Activated CD4-positive, alpha-beta T cell treated with anti-CD3 and anti-CD28 coated beads, Interleukin-2, amount 50 U/mL, for 4 hours (primary cell): ENCODE results near the gene IDNK.
A peak's percentile ranks its signal among the peaks of the same experiment; 100 is the strongest.
"Not testable (repeated sequence)": the region's sequence is repeated elsewhere in the genome, so short reads cannot be mapped to it uniquely, and the experiment has no call there.

ENCODE experiments used
- DNase-seq, 2 experiments: peaks; one replicate each; pipeline ENCODE4 v3.0.0-alpha.2; 2020

Gene IDNK

DNA sequence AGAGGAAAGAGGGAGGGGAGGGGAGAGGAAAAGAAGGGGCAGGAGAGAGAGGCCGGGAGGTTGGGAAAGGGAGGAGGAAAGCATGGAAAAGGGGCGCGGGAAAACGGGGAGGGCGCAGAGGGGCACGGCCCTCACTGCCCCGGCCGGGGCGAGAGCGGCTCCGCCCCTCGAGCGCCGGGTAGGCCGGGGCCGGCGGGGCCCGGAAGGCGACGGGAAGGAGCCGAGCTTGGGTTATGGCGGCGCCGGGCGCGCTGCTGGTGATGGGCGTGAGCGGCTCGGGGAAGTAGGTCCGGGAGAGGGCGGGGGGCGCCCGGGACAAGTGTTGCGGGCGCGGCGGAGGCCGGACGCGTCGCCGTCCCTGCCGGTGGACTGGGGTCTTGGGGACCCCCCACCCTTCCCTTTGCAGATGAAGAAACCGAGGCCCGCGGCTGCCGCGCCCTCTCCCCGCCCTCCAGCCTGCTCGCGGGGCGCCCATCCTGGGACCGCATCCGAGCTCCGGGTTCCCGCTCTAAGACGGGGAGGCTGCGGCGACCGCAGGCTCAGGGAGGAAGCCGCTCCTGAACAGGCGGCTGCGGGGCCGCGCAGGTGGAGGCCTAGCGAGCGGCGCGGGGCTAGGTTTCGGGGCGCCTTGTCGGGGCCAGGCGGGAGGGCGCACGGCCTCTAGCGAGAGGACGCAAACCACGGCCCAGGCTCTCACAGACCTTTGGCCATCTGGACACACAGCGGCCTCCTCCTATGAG lies at the start of gene IDNK:
TSS of gene IDNK (plus strand) at position 205 of the 740 bp plus-strand sequence. CDS start at position 234, 29 bp downstream.
- DNase-seq = peak in 1 of 2 experiments; percentile 44

DNA sequence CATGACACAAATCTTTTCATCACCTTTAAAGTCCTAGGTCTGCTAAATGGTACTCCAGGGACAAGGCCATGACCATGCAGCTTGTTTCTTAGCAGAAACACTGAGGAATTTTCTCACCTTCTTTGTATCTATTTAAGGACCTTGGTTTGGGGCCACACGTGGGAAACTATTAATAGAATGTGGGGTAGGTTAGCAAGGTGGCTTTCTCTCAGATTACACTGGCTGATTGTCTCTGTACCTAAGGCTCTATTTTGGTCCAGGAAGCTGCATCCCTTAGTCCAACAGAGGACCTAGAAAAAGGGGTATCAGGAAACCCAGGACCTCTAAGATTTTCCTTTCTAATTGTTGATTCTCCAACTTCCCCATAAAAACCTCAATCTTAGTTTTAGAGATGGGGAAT lies 48.5 kb upstream of the IDNK start:
- DNase-seq = no peak

DNA sequence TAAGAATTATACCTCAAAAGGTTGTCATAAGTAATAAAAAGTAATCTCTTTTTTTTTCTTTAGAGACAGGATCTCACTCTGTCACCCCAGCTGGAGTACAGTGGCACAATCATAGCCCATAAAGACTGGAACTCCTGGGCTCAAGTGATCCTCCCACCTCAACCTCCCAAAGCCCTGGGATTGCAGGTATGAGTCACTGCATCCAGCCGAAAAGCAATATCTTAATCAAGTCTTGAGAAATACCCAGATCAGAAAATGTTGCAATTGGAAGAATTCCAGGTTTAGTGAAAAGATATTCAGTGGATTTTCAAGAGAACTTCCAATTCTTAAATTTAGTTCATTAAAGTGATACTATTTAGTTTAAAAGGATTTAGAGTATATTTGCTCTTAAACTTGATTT lies 40.9 kb upstream of the IDNK start:
- DNase-seq = no peak

DNA sequence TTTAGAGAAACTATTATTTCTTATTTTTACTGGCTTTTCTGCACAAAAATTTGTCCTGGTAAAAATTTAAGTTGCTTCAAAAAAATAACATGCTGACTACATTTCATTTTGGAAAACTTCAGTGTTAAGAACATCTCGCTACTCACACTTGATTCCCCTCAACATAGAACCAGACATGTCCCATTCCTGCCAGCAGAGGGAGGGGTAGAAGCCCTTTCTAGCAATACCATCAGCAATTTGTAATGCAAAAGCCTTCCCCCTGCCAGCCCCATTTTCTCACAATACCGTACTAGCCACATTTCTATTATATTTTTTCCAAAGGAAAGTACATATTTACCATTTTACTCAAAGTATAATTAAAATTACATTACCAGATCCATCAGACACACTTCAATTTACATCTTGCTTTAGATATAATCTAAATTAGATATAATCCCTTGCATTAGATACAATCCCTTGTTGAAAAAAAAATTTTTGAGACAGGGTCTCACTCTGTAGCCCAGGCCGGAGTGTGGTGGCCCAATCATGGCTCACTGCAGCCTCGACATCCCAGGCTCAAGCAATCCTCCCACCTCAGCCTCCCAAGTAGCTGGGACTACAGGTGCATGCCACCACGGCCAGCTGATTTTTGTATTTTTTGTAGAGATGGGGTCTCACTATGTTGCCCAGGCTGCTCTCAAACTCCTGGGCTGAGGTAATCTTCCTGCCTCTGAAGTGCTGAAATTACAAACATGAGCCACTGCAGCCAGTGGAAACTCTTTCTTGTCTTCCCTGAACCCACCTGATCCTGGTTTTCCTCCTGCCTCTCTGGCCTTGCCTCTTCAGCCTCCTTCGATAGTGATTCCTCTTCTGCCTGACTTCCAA lies 39.6 kb upstream of the IDNK start:
- DNase-seq = peak; percentile 5 to 8

DNA sequence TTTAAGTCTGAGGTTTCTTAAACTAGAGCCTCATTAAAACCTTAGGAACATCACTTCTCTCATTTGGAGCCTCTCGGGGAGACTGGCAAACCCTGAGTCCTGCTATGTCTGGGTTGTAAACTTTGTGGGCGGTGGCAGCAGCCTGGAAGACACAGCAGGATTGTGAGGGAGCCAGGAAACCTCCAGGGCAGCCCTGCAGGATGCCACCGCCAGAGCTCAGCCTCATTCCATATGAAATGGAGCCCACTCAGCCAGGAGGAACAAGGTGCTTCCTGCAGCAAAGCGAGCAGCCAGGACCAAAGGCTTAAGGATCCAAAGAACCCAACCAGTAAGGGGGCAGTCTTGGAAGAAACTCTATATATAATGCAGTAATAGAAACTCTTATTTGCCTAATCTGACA lies 37.9 kb upstream of the IDNK start:
- DNase-seq = no peak

DNA sequence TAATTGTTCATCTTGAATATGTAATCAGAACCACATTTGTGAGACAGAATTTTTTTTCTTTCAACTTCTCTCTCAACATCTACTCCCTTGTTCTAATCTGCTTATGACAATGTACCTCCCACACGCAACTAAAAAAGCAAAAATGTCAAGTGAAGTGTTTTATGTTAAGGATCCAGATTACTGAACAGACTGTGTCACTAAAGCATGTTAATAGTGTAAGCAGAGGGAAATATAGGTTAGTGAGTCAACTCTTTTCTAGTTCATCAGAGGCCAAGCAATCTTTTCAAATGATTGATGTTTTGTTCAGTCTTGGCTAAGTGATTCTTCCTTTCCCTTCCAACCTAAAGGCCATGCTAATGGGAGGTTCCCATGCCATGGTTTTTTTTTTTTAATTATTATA lies 34.7 kb upstream of the IDNK start:
- no peak for DNase-seq

DNA sequence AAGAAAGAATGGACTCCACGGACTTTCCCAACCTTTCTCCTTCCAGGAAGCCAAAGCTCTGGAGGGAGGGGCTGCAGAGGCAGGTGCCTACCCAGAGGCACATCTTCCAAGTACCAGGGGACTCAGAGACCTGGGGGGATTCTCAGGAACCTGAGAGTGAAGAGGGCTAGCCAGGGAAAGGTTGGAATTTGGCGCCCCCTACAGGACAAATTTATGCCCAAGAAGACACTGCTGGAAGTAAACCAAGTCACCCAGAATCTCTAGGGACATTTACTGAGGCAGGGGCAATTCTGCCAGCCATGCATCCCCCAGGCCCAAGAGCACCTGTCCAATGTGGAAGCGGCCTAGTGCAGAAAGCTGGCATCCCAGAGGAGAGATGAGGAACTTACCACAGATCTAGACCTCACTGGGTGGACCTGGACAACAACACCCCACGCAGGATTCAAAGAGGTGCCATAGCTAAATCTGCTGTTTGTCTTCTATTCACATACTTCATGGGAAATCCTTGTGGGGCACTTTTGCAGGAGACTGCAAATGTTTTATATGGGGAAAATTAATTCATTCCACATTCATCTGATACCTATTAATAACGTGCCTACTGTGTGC lies 25.9 kb upstream of the IDNK start:
- peak in 1 of 2 experiments; percentile 12 for DNase-seq

DNA sequence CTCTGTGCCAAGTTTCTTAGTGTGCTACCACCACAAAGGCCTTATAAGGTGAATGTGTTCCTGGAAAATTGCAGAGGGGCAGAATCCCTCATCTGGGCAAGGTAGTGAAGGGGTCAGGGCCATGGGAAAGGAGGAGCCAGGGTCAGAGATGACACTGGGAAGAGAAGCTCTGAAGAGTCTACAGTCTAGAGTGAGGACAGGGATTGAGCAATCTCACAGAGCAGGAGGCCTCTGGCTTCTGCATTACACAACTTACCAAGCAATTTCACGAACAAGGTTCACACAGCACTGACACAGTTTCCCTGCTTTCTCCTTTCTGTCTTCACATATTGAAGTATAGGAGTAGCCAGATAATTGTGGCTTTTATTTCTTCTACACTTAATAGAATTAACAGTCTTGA lies 24.5 kb upstream of the IDNK start:
- DNase-seq = no peak

DNA sequence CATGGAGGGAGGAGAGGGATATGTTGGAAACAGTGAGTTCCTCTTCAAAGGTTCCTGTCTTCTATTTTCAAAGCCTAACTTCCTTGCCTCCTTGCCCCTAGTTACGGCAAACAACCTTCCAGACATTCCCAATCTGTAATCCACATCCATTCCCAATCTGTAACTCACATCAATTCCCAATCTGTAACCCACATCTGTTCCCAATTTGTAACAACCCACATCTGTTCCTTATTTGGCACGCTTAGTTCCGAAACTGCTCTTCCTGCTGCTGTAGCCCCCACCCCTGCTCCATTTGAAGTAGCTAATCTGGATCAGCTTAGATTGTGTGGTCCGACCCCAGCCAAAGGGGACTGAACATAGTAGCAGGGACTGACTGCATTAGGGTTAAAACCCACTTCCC lies 23.9 kb upstream of the IDNK start:
- no peak for DNase-seq

DNA sequence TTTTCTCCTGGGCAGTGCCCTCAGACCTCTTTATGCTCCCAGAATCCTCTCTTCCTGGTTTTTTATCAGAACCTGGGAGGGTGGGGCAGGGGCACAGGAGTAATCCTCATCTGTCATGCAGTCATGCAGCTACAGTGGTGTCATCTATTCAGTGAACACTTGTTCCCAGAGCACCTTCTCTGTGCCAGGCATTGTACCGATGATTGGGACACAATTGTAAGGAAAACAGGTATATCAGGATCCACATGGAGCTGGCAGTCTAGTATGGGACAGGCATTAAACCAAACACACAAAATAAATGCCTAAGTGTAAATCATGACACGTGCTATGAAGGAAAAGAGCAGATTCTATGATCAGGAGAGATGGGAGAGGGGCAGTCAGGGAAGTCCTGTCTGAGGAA lies 21.5 kb upstream of the IDNK start:
- no peak for DNase-seq

DNA sequence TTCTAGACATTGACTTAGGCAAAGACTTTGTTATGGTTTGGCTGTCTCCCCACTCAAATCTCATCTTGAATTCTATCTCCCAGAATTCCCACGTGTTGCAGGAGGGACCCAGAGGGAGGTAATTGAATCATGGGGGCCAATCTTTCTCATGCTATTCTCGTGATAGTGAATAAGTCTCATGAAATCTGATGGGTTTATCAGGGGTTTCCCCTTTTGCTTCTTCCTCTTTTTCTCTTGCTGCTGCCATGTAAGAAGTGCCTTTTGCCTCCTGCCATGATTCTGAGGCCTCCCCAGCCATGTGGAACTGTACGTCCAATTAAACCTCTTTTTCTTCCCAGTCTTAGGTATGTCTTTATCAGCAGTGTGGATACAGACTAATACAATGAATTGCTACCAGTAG lies 15.3 kb upstream of the IDNK start:
- not testable (repeated sequence) for DNase-seq

DNA sequence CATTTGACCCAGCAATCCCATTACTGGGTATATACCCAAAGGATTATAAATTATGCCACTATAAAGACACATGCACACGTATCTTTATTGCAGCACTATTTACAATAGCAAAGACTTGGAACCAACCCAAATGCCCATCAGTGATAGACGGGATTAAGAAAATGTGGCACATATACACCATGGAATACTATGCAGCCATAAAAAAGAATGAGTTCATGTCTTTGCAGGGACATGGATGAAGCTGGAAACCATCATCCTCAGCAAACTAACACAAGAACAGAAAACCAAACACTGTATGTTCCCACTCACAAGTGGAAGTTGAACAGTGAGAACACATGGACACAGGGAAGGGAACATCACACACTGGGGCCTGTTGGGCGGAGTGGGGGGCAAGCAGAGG lies 9.6 kb upstream of the IDNK start:
- not testable (repeated sequence) for DNase-seq

DNA sequence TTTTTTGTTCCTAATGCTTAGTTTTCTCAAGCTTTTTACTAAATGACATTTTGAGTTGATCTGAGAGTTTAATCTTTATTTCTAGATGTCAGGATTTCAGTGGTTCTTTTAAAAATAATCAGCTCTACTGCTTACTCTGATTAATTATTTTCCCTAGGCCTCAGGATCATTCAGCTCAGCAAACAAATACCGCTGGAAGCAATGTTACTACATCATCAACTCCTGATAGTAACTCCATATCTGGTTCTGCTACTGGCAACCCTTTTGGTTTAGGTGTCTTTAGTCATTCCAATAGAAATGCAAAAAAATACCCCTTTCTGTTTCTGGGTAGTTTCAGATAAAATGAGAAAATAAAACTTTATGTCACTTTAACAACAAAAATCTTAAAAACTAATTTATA lies 5.6 kb upstream of the IDNK start:
- no peak for DNase-seq

DNA sequence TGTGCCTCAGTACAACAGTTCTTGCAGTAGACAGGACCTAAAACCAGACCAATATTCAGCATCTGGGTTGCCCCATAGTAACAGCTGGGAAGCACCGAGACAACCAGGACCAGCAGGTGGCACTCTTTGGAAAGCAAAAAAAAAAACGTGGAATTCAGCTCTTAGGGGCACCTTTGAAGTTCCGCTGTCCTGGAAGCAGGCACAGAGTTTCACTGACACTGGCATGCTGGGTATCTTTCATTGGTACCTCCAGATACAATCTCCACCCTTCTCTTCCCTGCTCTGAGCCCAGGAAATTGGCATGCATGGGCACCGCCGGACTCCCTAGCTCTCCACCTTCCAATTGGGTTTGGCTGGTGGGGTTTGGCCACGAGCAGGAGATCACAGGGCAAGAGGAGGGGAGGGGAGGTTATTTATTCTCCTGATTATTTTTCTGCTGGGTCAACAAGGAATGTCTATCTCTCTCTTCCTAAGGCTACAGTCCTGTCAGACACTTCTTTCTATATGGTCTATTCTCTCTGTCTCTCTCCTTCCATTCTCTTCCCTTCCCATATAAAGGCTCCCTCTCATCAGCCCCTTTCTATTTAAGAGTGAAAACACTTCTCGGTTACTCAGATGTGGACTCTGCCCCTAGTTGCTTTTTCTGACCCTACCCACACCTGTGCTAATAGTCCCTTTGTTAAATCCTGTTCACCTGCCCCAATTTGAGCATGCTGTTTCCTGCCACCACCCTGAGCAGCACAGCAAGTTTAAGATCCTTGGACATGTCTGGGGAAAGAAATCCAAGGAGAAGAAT lies 1.9 kb upstream of the IDNK start:
- peak; percentile 12 to 37 for DNase-seq

DNA sequence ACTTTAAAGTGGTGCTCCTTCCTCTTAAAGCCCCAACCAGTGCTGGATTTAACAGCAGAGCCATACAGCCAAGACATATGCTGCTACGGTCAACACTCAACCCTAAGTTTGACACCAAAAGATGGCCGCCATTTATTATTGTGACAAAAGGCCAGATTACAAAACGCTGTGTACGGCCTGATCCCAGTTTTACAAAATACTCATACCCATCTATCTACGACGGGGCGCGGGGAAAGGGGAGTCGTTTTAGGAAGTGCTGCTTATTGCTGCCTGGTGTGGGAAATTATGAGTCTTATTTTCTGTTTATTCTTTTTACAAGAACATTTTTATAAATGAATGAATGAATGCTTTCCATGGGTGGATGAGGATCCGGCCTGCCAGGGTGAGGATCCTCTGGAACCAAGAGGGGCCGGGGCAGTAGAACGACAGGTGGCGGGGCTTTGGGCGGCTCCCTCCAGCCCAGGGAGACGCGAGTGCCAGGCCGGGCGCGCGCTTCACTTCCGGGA lies 457 bp upstream of the IDNK start:
- peak in 1 of 2 experiments; percentile 47 for DNase-seq

DNA sequence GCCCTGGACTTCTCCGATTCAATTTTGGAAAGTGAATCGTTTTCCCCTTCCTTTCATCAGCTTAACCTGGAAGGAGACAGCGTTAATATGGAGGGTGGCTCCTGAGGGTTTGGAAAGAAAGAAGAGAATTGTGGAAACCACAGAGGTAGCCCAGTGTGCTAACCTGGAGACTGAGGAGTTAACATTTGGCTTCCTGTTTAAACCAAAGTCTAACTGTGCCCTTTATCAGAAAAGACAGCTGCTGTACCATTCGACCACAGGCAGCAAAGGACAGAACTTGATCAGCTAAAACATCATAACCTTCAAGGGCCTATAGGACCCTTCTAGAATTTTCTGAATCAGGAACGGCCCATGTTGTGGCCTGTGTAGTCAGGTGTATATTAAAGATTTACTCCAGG lies 735 bp downstream of the IDNK start:
- DNase-seq = no peak

DNA sequence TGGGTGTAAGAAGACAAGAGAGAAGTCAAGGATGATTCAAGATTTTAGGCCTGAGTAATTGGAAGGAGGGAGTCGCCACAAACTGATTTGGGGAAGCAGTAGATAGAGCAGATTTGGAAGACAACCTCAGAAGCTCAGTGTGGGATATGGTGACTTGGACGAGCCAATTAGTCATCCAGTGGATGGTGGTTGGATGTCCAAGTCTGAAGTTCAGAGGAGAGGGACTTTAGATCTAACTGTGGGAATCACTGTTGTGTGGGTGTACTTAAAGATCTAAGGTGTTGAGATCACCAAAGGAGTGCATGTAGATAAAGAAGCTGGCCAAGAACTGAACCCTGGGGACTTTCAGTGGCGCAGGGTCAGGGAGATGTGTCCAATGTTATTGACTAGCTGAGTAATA lies 2.2 kb downstream of the IDNK start:
- DNase-seq = no peak

DNA sequence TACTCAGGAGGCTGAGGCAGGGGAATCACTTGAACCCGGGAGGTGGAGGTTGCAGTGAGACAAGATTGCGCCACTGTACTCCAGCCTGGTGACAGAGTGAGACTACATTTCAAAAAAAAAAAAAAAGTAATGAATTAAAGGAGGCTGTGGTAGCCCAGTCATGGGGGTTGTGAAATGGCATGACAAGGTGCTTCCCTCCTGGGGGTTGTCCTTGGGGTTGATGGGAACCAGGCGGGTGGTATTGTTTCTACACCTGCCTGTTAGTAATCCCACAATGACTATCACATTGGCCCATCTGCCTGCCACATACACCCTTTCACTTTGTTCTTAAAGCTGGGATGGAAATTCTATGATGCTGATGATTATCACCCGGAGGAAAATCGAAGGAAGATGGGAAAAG lies 5.6 kb downstream of the IDNK start:
- no peak for DNase-seq

DNA sequence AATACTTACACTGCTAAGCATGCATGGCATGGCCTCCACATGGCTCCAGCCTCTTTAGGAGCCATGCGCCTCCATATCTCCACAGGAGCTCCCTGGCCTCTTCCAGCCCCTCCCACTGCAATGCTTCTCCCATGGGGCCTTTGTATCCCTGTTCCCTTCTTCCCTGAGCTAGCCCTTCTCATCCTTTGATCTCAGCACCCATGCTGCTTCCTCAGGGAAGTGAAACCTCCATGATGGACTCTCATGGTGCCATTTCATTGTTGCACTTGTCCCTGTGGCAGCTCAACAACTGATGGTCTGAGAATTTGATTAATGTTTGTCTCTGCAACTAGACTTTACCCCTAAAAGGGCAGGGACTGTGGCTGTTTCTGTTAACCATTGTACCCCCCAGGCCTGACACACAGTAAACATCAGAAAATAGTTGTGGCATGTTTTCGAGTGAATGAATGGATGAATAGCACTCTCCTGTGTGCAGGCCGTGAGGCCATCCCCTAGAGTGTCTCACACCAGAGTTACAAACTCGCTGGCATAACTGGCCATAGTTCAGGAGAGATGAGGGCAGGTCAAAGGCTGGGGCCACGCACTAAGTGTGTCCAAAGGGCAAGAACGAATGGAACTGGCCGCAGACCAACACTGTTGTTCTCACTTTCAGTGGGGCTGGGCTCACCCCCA lies 6.6 kb downstream of the IDNK start:
- DNase-seq = no peak

DNA sequence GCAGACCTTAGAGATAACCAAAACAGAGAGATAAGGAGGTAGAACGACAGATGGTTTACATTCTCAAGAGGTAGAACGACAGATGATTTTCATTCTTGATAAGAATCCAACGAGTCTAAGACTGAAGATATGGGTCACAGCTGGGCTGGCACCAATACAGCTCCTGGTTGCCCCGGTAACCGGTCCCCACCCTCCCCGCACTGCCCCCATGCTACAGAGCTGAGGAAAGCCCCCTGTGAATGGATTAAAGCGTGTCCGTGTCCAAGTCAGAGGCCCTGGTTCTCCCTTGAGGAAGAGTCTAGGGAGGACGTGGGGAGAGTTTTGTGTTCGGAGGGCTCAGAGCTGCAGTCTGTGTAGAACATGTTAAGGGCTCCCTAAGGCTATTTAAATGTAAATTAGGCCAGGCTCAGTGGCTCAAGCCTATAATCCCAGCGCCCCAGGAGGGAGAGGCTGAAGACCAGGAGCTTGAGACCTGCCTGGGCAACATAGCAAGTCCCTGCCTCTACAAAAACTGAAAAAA lies 8.1 kb downstream of the IDNK start:
- DNase-seq = no peak

DNA sequence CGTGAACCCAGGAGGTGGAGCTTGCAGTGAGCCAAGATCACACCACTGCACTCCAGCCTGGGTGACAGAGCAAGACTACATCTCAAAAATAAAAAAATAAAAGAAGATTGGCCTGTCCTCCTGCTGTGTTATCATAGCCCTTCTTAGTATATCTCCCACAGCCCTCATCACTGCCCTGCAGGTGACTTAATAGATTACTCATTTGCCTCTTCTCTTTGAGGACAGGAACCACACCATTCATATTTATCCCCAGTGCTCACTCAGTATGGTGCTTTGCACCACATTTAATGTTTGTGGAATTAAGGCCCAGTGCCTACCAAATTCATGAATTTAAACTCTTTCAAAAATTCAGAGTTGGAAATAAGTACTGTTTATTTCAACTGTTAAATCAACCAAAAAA lies 10.3 kb downstream of the IDNK start:
- DNase-seq = no peak

DNA sequence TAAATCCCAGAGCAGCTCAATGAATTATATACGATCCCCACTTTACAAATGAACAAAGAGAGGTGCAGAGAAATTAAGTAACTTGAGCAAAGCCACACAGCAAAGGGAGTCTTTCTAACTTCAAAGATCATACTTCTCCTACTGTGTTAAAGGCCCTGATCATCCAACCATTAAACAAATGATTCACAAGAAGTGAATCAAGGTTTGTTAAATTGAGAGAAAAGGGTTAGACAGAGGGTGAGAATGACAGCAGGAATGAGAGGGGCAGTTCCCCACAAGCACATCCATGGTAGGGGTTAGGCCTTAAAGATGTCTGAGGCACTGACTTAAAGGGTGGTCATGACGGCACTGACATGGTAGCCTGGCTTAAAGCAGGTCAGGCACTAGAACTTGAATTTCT lies 10.7 kb downstream of the IDNK start:
- no peak for DNase-seq
